ENCODE data around the gene WNT8B. TPM values are rescaled to one million over a fixed set of nuclear protein-coding genes. Genes with fewer than 3 reads are reported as not detected.

WNT8B gene
- total RNA-seq, 1 donor from 2014 or later, result not detected

DNA sequence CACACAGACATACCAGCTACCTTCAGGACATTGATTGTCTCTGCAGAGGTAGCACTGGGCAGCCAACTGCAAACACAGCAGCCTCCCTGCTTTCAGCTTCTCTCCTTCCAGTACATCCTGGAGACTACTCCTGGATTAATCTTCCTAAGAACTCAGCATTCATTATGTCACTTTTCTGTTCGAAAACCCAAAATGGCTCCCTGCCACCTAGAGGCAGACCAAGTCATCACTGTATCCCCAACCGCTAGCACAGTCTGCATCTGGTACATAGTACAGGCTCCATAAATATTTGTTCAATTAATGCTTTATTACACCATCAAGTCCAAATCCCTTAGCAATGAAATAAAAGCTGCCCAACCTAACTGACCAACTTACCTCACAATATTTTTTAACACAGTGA is 61.8 kb downstream of the WNT8B start:
- ATAC-seq (no peak), DNase-seq (no peak)
- no peak overlapping the region for H3K4me3 ChIP-seq
- TF ChIP-seq, protein P1, sequence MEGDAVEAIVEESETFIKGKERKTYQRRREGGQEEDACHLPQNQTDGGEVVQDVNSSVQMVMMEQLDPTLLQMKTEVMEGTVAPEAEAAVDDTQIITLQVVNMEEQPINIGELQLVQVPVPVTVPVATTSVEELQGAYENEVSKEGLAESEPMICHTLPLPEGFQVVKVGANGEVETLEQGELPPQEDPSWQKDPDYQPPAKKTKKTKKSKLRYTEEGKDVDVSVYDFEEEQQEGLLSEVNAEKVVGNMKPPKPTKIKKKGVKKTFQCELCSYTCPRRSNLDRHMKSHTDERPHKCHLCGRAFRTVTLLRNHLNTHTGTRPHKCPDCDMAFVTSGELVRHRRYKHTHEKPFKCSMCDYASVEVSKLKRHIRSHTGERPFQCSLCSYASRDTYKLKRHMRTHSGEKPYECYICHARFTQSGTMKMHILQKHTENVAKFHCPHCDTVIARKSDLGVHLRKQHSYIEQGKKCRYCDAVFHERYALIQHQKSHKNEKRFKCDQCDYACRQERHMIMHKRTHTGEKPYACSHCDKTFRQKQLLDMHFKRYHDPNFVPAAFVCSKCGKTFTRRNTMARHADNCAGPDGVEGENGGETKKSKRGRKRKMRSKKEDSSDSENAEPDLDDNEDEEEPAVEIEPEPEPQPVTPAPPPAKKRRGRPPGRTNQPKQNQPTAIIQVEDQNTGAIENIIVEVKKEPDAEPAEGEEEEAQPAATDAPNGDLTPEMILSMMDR (IDR thresholded peaks at IDR 0.05), result no peak
- H3K27me3 ChIP-seq, result no peaks in the 10 kb centered on the region
- H3K36me3 ChIP-seq, result peaks cover 44% of the 10 kb centered on the region
- H3K27ac ChIP-seq, result no peak overlapping the region
- H3K9me3 ChIP-seq, result no peaks in the 10 kb centered on the region
- intact Hi-C loops (cut with DNase I), result no loop called here
- H3K4me1 ChIP-seq, result peaks cover 15% of the 10 kb centered on the region

DNA sequence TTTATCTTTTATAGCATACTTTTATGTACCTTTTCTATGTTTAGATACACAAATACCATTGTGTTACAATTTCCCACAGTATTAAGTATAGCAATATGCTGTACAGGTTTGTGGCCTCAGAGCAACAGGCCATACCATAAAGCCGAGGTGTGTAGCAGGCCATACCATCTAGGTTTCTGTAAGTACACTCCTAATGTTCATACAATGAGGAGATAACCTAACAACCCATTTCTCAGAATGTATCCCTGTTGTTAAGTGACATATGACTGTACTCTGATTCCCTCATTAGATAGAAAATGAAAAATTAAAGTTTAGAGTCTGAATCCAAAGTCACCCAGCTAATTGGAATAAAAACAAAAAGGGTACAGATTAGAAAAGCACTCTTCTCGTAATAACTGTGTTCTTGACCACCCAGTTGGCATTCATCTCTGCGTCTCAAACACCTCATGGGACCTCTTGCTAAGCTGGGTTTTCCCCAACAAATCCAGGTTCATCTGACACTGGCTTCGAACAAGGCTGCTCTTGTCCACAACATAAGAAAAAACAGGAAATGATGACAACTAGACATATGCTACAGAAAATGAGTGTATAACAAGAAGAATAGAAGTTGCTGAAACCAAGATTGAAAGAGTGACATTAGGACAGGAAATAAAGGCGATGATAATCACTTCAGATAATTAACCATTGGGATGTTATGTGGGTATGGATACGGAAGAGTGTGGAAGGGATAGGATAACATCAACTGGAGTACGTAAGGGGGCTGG is 65.5 kb downstream of the WNT8B start:
- Histone ChIP-seq H3K4me3 (peak overlapping the region; percentile 97), H3K36me3 (peaks cover 37% of the 10 kb centered on the region), H3K27ac (peak overlapping the region; percentile 79), H3K9me3 (no peaks in the 10 kb centered on the region), H3K27me3 (no peaks in the 10 kb centered on the region), H3K4me1 (peaks cover 15% of the 10 kb centered on the region)
- no peak for ATAC-seq
- TF ChIP-seq, protein P1 (IDR thresholded peaks at IDR 0.05), result no peak
- intact Hi-C loops (cut with DNase I), result no loop called here
- no peak for DNase-seq

DNA sequence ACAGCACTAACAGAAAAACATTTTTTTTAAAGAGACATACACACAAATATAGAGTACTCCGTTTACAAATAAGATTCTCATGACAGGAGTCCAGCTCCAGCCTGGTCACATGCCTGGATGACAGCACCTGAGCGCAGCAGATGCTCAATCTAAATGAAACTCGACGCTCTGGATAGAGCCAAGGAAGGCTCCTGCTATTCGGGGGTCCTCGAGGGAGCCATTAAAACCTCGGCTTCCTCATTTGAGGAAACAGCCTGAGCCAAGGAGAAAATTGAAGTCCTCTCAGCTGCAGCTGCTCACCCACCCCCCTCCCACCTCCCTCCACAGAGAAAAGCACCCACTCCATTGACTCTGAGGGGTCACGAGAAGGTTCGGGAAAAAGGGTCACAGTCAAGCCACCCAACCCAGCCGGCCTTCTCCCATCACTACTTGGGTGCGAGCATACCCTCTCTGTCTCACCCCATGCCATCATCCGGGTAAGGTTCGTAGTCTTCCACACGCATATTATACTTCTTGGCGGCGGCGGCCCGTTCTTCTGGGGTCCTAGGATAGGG is 66.2 kb downstream of the WNT8B start:
- no peak for DNase-seq
- intact Hi-C loops (cut with DNase I), result no loop called here
- Histone ChIP-seq H3K4me1 (peaks cover 15% of the 10 kb centered on the region), H3K9me3 (no peaks in the 10 kb centered on the region), H3K4me3 (peak overlapping the region; percentile 97), H3K27ac (peak overlapping the region; percentile 79), H3K27me3 (no peaks in the 10 kb centered on the region), H3K36me3 (peaks cover 30% of the 10 kb centered on the region)
- TF ChIP-seq, protein P1 (IDR thresholded peaks at IDR 0.05), result no peak
- ATAC-seq, result no peak

DNA sequence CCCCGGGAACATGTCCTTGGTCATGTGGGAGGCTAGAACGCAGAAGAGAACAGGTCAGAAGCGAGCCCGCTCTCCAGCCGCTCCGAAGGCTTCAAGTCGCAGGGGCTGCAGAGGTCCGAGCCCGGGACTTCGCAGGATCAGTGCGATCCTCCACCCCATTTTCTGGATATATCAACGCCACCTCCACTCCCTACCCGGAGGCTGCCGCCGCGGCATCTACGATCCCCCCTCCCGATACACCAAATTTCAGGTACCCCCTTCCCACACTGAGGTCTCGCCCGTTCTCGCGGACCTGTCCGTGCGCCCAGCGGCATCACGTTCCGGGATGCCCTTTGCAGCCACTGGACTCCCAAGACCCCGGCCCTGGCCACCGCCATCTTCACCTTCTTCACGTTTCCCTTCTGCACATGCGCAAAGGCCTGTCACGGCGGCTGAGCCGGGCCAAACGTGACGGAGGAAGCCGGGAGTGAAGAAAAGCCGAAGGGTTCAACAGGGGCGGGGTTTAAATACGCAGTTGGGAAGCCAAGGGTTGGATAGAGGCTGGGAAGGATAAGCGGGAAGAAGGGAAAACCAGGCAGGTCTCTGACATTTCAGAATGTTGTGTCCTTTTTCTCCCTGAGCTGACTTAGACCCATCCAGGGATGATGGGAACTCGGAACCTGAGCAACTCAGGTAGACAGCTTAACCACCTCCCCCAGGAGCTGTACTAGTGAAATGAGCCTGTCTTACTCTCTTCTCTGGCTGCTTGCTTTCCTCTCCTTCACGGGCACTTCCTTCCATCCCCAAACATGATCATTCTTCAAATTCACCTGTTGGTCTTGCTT is 66.9 kb downstream of the WNT8B start, which contains the start of gene NDUFB8:
NDUFB8 (minus strand) TSS at position 397 of the 824 bp plus-strand sequence; CDS start at position 377, 20 bp downstream.
- H3K27ac ChIP-seq, result peak within 1 kb of the TSS; percentile 79
- intact Hi-C loops (cut with DNase I), result no loop called here
- TF ChIP-seq, protein P1 (IDR thresholded peaks at IDR 0.05), result no peak
- no peaks in the 10 kb centered on the region for H3K27me3 ChIP-seq
- H3K4me1 ChIP-seq, result peaks cover 15% of the 10 kb centered on the region
- peaks cover 23% of the 10 kb centered on the region for H3K36me3 ChIP-seq
- ATAC-seq, result peak; percentile 95
- no peaks in the 10 kb centered on the region for H3K9me3 ChIP-seq
- H3K4me3 ChIP-seq, result peak within 1 kb of the TSS; percentile 97
- peak; percentile 94 for DNase-seq

DNA sequence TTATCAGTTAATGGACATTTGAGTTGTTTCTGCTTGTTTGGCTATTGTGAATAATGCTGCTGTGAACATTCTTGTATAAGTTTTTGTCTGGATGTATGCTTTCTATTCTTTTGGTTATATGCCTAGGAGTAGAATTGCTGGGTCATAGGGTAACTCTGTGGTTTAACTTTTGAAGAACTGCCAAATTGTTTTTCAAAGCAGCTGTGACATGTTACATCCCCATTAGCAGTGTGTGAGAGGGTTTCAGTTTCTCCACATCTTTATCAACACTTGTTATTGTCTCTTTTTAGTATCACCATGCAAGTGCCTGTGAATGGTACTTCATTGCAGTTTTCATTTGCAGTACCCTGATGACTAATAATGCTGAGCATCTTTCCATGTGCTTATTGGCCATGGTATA is 69.0 kb downstream of the WNT8B start:
- ATAC-seq (no peak), DNase-seq (no peak)
- no peak overlapping the region for H3K4me3 ChIP-seq

More for the DNA sequence above, 69.0 kb downstream of the WNT8B start:
- no peaks in the 10 kb centered on the region for H3K9me3 ChIP-seq
- TF ChIP-seq, protein P1 (IDR thresholded peaks at IDR 0.05), result no peak
- intact Hi-C loops (cut with DNase I), result no loop called here
- H3K27ac ChIP-seq, result no peak overlapping the region
- peaks cover 4% of the 10 kb centered on the region for H3K36me3 ChIP-seq
- peaks cover 29% of the 10 kb centered on the region for H3K4me1 ChIP-seq
- no peaks in the 10 kb centered on the region for H3K27me3 ChIP-seq

Other genes starting within 250 kb of the WNT8B start
- 21.1 TPM for gene CHUK, start 233.4 kb upstream of the WNT8B start, total RNA-seq
- 16.8 TPM for gene CWF19L1, start 195.4 kb upstream of the WNT8B start, total RNA-seq
- gene BLOC1S2, start 176.3 kb upstream of the WNT8B start, total RNA-seq, result 42.1 TPM
- gene PKD2L1, start 132.8 kb upstream of the WNT8B start, total RNA-seq, result 2.1 TPM
- 276 TPM for gene SCD, start 115.8 kb upstream of the WNT8B start, total RNA-seq
- 18.2 TPM for gene SEC31B, start 56.9 kb downstream of the WNT8B start, total RNA-seq
- gene NDUFB8, start 66.9 kb downstream of the WNT8B start, total RNA-seq, result 110 TPM
- 36.8 TPM for gene HIF1AN, start 72.9 kb downstream of the WNT8B start, total RNA-seq

Measured in upper lobe of right lung (tissue), 1 donor.